ENCODE measurements around the gene ENTPD2.

Gene ENTPD2

DNA sequence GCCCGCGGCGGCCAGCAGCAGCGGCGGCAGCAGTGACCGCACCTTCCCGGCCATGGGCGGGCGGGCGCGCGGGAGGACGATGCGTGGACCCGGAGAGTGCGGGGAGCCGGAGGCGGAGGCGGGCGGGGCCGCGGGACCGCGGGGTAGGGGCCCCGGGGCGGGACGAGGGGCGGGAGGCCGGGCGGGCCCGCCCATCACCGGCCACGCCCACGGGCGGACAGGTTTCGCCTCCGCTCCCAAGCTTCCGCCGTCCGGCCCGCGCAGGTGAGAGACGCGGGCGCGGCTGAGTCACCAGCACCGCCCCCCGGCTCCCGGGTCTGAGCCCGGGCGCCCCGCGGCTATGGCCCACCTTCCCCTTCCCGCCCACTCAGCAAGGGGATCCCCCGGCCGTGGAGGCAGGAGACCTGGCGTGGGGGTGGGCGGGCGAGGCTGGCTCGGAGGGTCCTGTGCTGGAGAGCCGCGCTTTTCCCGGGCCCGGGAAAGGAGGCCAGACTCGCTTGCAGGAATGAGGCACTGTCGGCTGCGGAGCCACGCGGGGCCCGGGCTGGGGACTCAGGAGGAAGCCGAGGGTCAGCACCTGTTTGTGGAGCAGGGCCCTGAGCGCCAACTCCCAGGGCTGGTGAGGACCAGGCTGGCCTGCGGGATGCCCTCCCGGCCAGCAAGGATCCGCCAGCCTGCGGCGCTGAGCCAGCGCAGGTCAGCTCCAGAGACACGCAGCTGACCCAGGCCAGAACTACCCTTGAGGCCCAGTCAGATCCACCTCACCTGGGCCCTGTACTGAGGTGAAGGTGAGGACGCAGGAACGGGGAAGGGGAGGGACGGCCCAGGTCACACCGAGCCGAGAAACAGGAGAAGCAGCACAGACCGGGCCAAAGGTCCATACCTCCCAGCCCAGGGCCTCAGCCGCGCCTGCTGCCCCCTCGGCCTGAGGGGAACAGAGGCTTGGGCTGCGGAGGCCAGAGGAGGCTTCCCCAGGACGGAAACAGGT is at the start of gene ENTPD2:
ENTPD2 (minus strand) TSS at position 118 of the 988 bp plus-strand sequence; CDS start at position 54, 64 bp downstream.
- no peak for DNase-seq (ENCODE audit: low spot score)

DNA sequence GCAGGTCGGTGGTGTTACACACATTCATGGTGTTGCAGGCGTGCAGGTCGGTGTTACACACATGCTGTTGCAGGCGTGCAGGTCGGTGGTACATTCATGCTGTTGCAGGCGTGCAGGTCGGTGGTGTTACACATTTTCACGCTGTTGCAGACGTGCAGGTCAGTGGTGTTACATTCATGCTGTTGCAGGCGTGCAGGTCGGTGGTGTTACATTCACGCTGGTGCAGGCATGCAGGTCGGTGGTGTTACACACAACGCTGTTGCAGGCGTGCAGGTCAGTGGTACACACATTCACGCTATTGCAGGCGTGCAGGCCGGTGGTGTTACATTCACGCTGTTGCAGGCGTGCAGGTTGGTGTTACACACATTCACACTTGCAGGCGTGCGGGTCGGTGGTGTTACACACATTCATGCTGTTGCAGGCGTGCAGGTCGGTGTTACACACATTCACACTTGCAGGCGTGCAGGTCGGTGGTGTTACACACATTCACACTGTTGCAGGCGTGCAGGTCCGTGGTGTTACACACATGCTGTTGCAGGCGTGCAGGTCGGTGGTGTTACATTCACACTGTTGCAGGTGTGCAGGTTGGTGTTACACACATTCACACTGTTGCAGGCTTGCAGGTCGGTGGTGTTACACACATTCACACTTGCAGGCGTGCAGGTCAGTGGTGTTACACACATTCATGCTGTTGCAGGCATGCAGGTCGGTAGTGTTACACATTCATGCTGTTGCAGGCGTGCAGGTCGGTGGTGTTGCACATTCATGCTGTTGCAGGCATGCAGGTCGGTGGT is 49.5 kb upstream of the ENTPD2 start:
- no peak for DNase-seq (ENCODE audit: low spot score)

DNA sequence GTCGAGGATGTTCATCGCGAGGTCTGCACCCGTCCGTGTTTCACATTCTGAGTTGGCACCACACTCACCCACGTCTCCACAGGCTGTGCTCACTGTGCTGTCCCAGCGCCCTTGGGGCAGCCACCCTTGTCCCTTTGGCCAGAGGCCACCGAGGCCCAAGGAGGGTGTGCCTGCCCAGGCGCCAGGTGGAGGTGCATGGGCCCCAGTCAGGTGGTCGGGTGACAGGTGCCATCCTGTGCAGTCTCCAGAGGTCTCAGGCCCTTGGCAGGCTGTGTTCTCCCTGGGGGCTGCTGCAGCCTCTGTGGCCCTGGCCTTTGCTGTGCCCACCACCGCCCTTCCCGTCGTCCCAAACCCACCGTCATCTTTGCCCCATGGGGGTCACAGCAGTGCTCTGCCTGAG is 45.4 kb upstream of the ENTPD2 start:
- DNase-seq (ENCODE audit: low spot score) = no peak

DNA sequence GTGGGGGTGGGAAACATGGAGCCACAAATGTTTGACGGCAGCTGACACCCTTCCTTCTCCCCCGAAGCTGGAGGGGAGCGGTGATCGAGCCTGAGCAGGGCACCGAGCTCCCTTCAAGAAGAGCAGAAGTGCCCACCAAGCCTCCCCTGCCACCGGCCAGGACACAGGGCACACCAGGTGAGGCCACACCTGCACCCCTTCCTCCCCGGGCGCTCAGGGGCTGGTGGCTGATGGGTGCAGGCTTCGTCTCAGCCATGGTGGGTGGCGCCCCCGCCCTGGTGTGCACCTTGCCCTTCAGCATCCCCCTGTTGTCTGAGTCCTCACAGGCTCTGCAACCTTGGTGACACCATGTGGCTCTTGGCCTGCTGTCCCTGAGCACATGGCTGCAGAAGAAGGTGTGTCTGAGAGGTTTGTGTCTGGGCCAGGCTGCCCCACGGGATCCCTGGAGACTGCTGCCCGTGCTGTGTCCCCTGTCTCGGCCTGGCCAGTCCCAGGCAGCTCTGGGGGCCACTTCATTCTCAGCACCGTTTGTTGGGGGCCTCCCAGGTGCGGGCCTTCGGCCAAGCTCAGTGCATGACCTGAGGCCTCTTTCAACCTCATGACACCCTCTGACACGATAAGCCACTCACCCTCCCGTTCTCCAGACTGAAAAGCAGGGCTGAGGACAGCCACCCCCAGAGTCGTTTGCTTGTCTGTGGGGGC is 44.1 kb upstream of the ENTPD2 start:
- DNase-seq (ENCODE audit: low spot score) = no peak

DNA sequence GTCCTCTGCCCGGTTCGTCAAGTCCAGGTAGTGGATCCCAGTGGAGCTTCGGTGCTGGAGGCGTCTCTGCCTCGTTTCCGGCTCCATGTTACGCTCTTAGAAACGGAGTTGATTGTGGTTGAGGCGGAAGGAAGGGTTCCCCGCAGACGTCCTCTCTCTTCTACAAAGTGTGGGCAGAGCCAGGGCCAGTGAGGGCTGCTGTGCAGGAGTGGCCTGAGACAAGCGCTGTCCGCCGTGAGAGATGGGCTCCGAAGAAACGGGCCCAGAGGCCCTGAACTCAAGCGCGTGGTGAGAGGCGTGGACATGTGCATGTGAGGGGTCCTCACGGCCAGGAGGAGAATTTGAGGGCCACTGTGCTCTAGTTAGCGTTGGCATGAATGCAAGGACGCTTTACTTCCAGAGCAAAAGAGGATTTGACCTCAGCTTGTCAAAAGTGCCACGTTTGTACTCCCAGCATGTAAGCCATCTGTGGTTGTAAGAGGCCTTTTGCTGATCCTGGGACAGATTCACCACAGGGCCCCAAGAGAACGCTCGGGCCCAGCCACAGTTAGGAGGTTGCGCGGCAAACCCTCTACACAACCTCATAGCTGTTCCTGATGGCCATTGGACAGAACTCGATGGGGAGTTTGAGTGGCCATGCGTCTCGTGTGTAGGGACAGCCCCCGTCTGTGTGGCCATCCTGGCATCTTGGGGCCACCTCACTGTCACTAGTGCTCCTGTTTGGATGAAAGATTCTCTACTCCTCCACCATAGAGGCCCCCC is 43.1 kb upstream of the ENTPD2 start:
- DNase-seq (ENCODE audit: low spot score) = no peak

DNA sequence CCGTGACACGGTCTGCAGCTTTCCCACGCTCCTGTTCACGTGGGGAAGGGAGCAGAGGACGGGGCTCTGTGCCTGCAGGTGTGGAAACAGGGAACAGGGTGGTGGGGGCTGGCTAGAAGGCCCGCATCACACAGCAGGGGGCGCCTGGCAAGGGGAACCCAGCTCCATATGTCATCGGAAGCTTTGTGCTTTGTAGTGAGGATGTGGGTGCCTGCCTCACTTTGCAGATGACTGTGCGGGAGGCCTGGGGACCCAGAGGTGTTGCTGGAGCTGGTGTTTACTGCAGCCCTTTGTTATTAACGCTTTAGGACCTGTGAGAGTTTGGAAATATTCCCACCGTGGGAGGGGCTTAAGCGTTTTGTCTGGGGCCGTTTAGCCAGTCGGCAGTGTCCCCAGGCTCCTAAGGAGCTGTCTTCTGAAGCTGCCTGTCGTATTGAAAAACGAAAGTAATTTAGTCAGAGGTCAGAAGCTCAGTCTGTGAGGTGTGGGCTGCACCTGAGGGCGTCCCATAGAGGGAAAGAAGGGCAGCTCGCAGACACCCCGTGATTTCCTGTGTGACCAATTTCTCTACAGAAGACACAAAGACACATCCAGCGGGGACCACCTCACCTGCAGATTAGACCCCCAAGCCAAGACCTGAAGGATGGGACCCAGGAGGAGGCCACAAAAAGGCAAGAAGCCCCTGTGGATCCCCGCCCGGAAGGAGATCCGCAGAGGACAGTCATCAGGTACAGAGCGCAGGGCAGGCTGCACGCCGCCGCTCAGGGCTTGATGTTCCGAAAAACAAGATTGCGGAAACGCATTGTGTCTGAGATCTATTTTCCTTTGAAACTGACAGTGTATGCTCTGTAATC is 42.0 kb upstream of the ENTPD2 start:
- no peak for DNase-seq (ENCODE audit: low spot score)

DNA sequence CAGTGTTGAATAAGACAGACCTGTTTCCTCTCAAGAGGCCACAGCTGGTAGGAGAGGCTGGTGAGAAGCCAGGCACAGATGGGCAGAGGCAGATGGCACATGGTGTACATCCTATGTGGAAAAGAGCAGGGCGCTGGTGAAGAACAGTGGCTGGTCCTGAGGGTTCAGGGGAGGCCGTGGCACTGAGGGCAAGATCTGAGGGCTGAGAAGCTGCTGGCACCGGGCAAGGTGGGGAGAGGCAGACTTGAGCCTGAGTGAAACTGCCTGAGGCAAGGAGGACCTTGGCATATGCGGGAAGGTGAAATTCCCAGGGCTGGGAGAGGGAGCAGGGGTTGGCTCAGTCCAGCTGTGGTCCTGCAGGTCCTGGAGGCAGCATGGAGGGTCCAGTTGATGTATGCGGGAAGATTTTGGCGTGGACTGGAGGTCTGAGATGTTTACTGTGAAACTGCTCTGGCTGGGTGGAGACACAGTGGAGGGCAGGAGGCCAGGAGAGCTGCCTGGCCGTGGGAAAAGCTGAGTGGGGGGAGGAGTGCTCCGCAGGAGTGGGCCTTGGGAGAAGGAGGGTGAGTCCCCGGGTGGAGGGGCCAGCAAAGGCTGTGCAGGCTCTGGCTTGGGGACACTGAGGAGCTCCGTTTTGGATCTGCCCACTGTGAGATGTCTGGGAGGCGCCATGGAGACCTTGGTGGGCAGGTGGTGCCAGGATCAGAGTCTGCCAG is 35.5 kb upstream of the ENTPD2 start:
- DNase-seq (ENCODE audit: low spot score) = no peak

DNA sequence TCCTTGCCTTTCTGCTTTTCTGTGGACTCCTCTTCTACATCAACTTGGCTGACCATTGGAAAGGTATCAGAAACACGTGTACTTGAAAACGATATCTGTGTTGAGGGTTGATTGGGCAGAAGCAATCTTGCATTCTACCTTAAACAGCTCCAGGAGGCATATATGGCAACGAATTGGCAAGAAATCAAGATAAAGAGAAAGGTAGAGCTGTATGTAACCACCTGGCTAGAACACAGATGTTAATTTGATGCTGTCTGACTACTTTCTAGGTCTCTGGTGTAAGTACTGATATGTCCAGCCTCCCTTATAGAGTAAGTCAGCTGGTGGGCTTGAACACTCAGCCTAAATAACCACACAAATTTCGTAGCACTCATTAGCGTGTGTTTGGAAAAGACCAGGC is 34.3 kb upstream of the ENTPD2 start:
- no peak for DNase-seq (ENCODE audit: low spot score)

DNA sequence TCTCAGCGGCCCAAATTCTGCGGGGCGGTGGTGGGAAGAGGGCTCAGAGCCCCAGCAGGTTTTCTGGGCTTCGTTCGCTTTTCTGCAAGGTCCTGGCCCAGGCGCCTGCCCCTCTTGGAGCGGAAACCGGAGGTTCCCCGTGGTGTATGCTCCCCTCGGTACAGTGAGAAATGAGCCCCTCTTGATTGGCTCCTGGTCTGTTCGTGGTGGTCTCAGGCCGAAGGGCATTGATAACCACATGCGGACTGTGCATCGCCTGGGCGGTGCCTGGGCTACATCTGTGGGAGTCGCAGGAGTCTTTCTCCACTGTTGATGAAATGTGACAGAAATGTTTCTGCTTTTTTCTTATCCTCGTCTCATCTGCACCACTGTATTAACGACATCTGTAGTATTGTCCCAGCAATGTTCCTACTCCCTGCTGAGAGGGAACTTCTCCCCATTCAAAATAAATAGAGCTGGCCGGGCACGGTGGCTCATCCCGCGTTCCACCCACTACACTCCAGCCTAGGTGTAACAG is 33.6 kb upstream of the ENTPD2 start:
- no peak for DNase-seq (ENCODE audit: low spot score)

DNA sequence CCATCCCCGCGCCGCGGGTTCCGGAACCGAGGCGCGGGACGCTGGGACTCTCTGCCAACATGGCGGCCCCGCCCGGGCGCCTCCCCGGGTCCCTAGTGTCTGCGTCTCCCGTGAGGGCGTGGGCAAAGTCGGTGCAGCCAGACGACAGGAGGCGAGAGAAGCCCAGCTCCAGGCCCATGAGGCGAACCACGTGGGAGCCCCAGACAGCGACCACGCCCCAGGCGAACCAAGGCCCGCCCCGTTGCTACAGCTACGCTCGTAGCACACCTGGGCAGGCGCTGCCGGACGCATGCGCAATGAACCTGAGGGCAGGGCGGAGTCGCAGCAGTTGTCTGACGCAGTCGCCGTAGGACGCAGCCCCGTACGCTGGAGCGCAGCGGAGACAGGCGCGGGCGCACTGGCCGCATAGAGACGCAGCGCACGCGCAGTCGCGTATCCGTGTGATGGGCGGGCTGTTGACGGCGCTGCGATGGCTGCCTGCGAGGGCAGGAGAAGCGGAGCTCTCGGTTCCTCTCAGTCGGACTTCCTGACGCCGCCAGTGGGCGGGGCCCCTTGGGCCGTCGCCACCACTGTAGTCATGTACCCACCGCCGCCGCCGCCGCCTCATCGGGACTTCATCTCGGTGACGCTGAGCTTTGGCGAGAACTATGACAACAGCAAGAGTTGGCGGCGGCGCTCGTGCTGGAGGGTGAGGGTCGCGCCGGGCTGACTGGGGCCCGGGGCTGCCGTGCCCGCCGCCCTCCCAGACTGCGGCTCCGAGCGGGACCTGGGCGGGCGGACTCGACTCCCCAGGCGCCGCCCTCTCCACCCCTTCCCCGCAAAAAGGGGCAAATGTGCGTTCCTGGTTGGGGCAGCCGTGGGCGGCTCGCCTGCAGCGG is 32.9 kb upstream of the ENTPD2 start, which contains the start of gene MAN1B1:
MAN1B1 (plus strand) TSS at position 455 of the 878 bp plus-strand sequence; CDS start at position 470, 15 bp downstream.
- peak; percentile 100 for DNase-seq (ENCODE audit: low spot score)

DNA sequence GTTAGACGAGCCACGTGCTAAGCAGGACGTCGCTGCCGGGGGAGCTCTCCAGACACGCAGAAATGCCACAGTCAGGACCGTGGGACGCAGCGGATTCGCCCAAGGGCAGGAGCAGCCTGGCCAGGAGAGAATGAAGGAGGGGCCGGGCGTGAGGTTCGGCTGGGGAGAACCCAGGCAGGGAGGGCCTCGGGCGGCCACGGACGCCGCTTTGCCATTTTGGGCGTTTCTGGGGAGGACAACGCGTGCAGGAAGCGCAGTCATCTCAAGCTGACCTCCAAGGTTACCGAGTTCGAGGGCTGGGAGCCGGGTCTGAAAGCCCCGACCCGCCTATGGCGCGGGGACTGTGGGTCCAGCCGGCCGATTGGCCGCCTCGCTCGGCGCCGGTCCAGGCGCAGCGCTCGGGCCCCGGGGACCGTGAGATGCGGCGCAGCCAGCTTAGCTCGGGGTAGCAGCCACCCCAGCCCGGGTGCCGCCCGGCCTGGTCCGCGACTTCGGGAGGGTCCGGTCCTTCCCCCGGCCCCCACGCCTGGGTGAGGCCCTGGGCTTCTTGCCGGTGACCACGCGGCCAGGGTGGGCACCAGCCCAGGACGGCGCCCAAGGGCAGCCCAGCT is 32.2 kb upstream of the ENTPD2 start:
- peak; percentile 63 for DNase-seq (ENCODE audit: low spot score)

DNA sequence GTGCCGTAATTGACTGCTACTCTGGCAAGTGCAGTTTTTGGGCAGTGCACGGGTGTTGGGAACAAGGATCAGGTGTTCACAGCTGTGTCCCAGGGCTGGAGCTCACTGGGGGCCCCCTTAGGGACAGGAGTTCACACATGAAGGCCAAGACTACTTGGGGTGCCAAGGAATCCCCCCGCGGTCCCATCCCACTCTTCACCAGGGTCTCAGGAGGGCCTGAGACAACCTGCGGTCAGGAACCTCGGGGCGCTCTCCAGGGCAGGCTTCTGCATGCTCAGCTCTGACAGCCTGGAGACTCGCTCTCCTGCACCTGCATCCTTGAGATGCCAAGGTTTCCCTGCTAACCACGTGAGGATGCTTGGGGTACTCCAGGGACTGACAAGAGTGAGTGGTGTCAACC is 30.7 kb upstream of the ENTPD2 start:
- no peak for DNase-seq (ENCODE audit: low spot score)

DNA sequence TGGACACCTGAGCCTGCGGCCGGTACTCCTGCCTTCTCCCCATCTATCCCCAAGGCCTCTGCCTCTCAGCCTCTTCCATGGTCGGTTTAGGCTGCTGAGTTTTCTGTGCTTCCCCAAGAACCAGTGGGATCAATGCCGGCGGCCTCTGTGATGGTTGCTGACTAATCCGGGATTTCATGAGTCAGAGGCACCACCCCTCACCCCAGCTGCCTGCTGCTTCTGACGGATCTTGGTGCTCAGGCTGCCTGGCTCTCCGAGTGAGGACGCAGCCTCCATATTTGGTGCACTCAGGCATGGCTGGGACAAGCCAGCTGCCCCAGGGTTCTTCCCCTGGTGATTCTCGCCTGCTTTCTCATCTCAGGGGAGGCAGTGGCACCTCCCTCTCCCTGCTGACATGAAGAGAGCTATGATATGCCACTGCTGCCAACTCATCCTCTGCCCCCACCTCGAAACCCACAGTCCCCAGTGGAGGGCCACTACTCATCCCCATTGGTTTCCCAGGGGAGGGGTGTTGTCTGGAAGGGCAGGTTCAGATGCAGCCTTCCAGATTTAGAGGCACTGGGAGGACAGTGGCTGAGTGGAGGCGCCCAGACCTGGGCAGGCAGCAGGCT is 29.6 kb upstream of the ENTPD2 start:
- peak; percentile 89 for DNase-seq (ENCODE audit: low spot score)

DNA sequence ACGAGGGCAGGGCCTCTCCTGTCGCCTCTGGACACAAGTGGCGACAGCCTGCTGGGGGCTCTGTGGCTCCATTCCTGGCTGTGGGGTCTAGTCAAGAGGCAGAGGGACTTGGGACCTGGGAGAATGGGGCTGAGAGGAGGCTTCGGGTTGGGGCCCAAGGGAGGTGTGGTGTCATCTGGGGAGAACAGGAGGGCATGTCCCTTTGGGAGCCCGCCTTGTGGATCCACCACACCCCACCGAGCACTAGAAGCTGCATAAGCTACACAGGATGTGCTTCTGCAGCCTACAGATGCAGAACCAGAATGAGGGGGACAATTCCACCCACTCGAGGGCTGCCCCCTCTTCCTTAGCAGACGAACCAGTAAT is 29.0 kb upstream of the ENTPD2 start:
- DNase-seq (ENCODE audit: low spot score) = no peak

DNA sequence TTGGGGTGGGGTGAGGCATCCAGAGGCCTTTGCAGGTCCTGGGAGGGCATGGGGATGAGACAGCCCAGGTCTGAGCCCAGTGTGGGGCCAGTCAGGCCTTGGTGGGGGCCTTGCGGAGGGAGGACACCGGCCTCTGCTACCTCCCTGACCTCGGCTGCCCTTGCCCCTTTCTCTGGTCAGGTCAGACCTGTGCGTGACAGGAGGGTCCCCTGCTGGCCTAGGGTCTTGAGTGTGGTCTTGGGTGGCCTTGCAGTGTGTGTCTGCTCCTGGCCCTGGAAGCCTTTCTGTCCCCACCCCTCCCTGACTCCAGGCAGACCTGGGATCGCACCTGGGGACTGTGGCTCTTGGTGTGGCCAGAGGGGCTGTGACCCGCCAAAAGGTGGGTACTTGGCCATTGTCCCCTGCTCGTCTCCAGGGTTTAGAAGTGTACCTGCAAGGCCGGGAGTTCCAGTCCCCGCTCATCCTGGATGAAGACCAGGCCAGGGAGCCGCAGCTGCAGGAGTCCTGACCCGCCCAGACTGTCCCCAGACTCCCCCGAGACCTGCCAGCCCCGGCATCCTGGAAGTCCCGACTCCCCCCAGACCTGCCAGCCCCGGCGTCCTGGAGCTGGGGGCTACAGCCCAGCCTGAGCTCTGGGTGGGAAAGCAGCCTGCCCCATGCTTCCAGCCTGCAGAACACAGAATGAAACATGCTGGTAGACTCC is 28.5 kb upstream of the ENTPD2 start:
- no peak for DNase-seq (ENCODE audit: low spot score)

DNA sequence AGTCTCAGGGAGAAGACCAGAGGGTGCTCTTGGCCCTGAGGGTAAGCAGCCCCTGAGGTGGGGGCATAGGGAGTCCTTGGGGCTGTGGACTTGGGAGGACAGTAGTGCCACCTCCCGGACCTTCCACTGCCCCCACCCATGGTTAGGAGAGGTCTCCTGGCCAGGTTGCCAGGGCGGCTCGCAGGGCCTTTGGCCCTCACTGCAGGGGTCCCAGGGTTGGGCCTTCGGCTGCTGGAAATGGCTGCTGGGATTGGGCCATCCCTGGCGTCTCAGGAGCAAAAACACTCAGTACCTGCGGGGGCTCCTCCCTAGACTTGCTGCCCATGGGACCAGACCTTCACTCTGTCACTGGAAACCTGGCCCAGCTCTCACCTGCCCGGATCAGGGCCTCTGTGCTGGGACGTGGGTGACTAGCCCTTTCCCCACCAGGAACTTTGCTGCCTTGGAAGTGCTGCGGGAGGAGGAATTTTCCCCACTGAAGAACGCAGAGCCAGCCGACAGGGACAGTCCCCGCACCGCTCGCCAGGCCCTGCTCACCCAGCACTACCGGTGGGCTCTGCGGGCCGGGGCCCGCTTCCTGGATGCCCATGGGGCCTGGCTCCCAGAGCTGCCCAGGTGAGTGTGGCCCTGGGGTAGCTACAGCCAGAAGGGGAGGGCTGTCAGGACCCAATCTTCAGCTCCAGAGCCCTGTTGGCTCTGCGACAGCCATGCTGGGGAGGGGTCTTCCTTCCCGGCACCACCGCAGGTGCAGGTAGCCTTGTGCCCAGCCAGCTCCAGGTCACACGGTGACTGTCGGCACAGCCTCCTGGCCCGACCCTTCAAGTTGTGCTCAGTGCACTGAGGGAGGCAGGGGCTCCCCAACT is 26.6 kb upstream of the ENTPD2 start:
- DNase-seq (ENCODE audit: low spot score) = no peak

Data from AG08396 (cell line).